Measurements from ENCODE around the gene ERFE. TPM values are rescaled to one million over a fixed set of nuclear protein-coding genes. Genes with fewer than 3 reads are reported as not detected.

ERFE gene
- total RNA-seq, 2 experiments from 2014 or later, result not detected

DNA sequence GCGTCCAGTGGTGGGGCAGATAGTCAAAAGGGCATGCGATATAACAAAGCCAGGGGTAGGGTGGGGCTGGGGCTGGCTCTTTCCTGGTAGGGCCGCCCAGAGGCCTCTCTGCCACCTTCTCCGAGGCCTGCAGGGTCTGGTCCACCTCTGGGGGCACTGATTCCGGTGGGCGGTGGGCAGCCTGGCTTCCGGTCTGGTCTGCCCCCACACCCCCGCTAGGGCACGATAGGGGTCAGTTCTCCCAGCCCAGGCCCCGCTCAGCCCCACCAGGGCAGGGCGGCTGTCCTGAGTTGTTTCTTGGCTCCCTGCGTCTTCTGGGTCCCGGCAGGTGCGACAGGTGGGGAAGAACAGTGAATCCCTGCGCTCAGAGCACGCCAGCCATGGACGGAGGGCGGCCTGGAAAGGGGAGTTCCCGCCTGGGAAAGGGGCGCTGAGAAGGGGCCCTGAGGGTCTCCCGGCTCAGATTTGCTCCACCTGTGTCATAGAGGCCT lies 707 bp upstream of the ERFE start:
- Mint-ChIP-seq H3K4me3 (no peak overlapping the region), H3K27me3 (peaks cover 14% of the 10 kb centered on the region), H3K9me3 (peaks cover 2% of the 10 kb centered on the region), H3K36me3 (no peaks in the 10 kb centered on the region), H3K4me1 (ENCODE audit: low read depth) (peaks cover 6% of the 10 kb centered on the region), H3K27ac (no peak overlapping the region)
- intact Hi-C loops (cut with micrococcal nuclease), result loop anchor here (2.0 kb wide), 1 partner anchor 105 kb away; no protein-coding TSS in a partner anchor
- ChIA-PET POLR2A (no interaction called here), CTCF (no interaction called here)
- DNase-seq, result no peak

DNA sequence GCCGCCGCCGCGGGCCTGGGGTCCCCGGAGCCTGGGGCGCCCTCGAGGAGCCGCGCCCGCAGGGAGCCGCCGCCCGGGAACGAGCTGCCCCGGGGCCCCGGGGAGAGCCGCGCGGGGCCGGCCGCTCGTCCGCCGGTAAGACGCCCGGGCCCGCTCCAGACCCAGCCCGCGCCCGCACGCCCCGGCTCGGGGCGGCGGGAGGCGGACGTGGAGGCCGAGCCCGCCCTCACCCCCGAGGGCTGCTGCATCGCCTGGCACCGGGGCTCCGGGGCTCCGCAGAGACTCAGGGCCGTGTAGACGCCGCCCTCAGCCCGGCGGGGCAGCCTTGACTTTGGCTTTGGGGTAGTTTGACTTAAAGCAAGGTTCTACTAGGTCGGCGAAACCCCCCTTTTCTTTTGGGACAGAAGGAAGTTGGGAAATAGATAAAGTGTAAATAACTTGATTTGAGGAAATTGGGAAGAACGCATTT lies 335 bp downstream of the ERFE start:
- H3K27me3 Mint-ChIP-seq, result peaks cover 14% of the 10 kb centered on the region
- H3K4me1 Mint-ChIP-seq (ENCODE audit: low read depth), result peaks cover 6% of the 10 kb centered on the region
- DNase-seq, result peak; percentile 23
- peaks cover under 1% of the 10 kb centered on the region for H3K9me3 Mint-ChIP-seq
- ChIA-PET POLR2A (interaction anchor here (0.6 kb wide), 1 partner anchor 269 kb away, joined by 3 read pairs; no protein-coding TSS in a partner anchor), CTCF (interaction anchor here (0.7 to 0.8 kb wide), 2 partner anchors 9 to 99 kb away, joined by 3 to 4 read pairs; no protein-coding TSS in a partner anchor)
- no peaks in the 10 kb centered on the region for H3K36me3 Mint-ChIP-seq
- intact Hi-C loops (cut with micrococcal nuclease), result loop anchor here (2.0 kb wide), 1 partner anchor 104 kb away; no protein-coding TSS in a partner anchor
- no peak overlapping the region for H3K27ac Mint-ChIP-seq
- H3K4me3 Mint-ChIP-seq, result peak overlapping the region; percentile 56

DNA sequence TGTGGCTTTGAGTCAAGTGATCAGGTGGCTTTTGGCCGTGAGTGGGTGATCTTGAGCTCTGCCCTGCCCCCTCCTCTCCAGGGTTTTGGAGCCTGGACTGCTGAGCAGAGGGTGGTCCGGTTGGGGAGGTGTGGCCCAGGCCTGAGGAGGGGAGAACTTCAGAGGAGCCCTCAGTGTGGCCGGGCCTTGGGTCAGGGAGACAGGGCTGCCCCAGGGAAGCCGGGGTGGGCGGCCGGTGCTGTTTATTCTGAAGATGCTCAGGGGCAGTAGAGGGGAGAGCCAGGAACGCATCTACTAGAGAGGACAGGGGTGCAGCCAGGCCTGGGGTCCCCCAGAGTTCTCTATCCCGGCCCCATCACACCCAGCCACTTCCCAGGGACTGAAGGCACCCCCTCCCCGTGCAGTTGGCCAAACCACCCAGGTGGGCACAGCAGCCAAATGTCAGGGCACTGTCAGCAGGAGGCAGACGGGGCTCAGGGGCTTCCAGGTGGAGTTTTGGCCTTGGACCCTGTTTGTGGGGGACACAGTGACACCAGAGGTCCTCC lies 963 bp downstream of the ERFE start:
- no peaks in the 10 kb centered on the region for H3K9me3 Mint-ChIP-seq
- H3K4me3 Mint-ChIP-seq, result peak overlapping the region; percentile 20
- ChIA-PET POLR2A (no interaction called here), CTCF (no interaction called here)
- H3K27me3 Mint-ChIP-seq, result peaks cover 17% of the 10 kb centered on the region
- intact Hi-C loops (cut with micrococcal nuclease), result loop anchor here (2.0 kb wide), 1 partner anchor 103 kb away; no protein-coding TSS in a partner anchor
- no peaks in the 10 kb centered on the region for H3K36me3 Mint-ChIP-seq
- H3K4me1 Mint-ChIP-seq (ENCODE audit: low read depth), result peaks cover 6% of the 10 kb centered on the region
- no peak overlapping the region for H3K27ac Mint-ChIP-seq
- DNase-seq, result no peak

DNA sequence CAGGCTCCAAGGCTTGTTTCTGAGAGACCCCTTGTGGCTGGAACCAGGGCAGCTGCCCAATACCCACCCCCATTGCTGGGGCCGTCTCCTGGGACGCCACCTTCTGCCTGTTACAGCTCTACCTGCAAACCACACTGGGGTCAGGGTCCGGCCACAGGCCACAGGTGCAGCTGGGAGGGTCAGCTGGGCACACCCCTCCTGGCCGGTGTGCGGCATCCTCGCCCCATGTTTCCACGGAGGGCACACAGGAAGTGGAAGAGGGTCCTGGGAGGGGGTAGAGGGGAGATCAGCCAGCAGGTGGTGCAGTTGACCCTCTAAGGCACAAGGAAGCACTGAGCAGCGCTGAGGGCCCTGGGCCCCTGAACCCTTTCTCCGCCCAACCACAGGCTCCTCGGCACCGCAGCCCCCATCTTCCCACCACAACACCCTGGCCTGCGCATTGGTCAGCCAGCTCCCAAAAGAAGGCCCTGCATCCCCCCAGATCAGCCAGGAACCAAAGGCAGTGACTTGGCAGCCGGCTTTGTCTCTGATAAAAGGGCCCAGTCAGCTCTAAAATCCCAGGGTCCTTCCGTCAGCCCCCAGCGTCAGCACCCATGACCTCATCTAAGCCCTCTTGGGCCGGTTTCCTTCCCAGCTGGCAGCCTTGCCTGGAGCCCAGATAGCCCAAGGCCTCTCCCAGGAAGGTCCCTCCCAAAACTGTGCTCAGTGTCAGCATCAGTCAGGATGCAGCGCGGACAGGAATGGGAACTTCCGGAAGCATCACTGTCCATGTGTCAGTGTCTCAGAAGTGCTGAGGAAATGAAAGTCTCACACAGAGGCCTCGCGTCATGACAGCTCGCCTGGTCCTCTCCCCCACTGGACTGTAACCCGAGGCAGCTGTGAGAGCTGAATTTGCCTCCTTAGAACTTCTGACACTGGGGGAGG lies 1.7 kb downstream of the ERFE start:
- POLR2A ChIA-PET, result no interaction called here
- Mint-ChIP-seq H3K9me3 (no peaks in the 10 kb centered on the region), H3K27ac (no peak overlapping the region), H3K27me3 (peaks cover 24% of the 10 kb centered on the region), H3K4me3 (no peak overlapping the region), H3K4me1 (ENCODE audit: low read depth) (peaks cover 9% of the 10 kb centered on the region), H3K36me3 (no peaks in the 10 kb centered on the region)
- intact Hi-C loops (cut with micrococcal nuclease), result no loop called here
- DNase-seq, result no peak
- CTCF ChIA-PET, result interaction anchor here (1.1 kb wide), 1 partner anchor 103 kb away, joined by 4 read pairs; no protein-coding TSS in a partner anchor

DNA sequence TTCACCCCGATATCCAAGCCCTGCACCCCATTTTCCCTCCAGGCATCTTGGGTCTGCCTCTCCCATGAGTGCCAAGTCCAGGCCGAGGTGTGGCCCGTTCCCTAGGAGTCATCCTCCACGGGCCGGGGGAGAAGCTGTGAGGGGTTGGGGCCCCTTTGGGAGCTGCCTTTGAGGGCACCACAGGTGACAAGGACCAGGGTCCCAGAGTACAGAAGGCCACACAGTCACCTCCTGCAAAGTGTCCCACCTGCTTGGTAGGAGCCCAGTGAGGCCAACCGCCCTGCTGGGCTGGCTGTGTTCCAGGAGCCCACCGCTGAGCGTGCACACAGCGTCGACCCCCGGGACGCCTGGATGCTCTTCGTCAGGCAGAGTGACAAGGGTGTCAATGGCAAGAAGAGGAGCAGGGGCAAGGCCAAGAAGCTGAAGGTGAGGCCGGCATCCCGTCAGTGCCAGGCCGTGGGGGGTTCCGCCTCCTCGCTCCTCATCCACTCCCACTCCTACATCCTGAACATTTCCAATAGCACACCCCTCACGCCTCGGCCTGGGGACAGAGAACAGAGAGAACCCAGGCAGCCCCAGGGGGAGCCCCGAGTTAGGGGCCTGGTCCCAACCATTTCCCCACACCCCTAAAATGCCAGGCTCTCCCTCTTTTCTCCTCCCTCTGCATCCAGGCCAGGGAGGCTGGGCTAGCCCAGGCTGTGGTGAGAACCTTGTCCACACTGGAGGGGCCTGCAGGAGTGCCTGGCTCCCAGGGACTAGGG lies 2.7 kb downstream of the ERFE start:
- H3K36me3 Mint-ChIP-seq, result no peaks in the 10 kb centered on the region
- no peak overlapping the region for H3K27ac Mint-ChIP-seq
- intact Hi-C loops (cut with micrococcal nuclease), result no loop called here
- ChIA-PET POLR2A (no interaction called here), CTCF (interaction anchor here (1.1 kb wide), 1 partner anchor 102 kb away, joined by 4 read pairs; no protein-coding TSS in a partner anchor)
- no peaks in the 10 kb centered on the region for H3K9me3 Mint-ChIP-seq
- H3K27me3 Mint-ChIP-seq, result peaks cover 25% of the 10 kb centered on the region
- H3K4me1 Mint-ChIP-seq (ENCODE audit: low read depth), result peaks cover 9% of the 10 kb centered on the region
- H3K4me3 Mint-ChIP-seq, result no peak overlapping the region
- DNase-seq, result no peak

DNA sequence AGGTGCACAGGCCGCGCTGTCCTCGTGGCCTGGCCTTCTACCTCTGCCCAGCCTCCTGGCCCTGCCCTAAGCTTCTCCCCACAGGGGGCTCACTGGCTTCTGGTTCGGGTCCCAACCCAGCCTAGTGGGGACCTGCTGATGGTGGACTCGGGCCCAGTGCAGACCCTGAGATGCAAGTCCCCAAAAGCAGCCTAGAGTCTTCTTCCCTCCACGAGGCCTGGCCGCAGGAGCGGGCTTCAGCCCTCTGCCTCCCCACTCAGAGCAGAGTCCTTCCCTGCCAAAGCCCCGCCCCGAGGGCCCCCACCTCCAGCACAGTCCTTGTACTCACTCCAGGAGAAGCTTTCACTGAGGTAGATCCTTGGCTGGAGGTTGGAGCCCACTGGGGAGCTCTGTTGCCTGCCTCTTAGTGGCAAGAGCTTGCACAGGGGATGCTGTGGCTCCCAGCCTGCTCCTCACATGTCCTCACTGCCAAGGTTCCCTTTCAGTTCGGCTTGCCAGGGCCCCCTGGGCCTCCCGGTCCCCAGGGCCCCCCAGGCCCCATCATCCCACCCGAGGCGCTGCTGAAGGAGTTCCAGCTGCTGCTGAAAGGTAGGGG lies 3.6 kb downstream of the ERFE start:
- ChIA-PET CTCF (interaction anchor here (1.4 kb wide), 1 partner anchor 101 kb away, joined by 3 read pairs; no protein-coding TSS in a partner anchor), POLR2A (interaction anchor here (1.0 kb wide), 1 partner anchor 40 kb away, joined by 3 read pairs; no protein-coding TSS in a partner anchor)
- intact Hi-C loops (cut with micrococcal nuclease), result no loop called here
- no peaks in the 10 kb centered on the region for H3K9me3 Mint-ChIP-seq
- H3K4me3 Mint-ChIP-seq, result no peak overlapping the region
- no peaks in the 10 kb centered on the region for H3K36me3 Mint-ChIP-seq
- H3K27me3 Mint-ChIP-seq, result peaks cover 25% of the 10 kb centered on the region
- H3K4me1 Mint-ChIP-seq (ENCODE audit: low read depth), result peaks cover 9% of the 10 kb centered on the region
- DNase-seq, result no peak
- H3K27ac Mint-ChIP-seq, result no peak overlapping the region

DNA sequence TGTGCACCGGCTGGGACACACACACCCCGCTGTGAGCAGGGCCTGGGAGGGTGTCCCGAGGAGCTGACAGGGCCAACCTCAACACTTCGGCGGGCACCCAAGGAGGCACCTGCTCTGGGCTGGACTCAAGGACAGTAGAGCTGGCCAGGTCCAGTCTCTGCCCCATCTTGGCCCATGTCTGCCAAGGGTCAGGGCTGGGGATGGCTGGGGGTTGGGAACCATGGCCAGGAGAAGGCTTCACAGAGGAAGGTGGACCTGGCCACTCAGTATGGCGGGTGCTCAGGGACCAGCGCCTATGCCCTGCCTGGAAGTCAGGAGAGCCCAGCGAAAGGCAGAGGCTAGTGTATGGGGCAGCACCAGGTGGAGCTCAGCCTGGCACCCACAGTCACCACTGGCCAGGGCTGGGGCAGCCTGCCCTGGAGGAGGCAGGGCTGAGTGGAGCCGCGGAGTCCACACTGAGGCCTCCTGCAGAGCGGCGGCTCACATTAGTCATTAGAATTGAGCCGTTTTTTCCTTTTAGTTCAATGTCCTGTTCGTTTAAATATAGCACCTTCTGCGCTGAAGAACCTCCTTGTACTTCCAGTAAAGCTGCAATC lies 4.2 kb downstream of the ERFE start:
- Mint-ChIP-seq H3K27me3 (peaks cover 25% of the 10 kb centered on the region), H3K4me3 (no peak overlapping the region), H3K36me3 (no peaks in the 10 kb centered on the region), H3K4me1 (ENCODE audit: low read depth) (peaks cover 9% of the 10 kb centered on the region), H3K27ac (no peak overlapping the region), H3K9me3 (no peaks in the 10 kb centered on the region)
- POLR2A ChIA-PET, result interaction anchor here (1.0 kb wide), 1 partner anchor 39 kb away, joined by 3 read pairs; no protein-coding TSS in a partner anchor
- DNase-seq, result no peak
- intact Hi-C loops (cut with micrococcal nuclease), result no loop called here
- CTCF ChIA-PET, result interaction anchor here (1.4 kb wide), 1 partner anchor 101 kb away, joined by 3 read pairs; no protein-coding TSS in a partner anchor

DNA sequence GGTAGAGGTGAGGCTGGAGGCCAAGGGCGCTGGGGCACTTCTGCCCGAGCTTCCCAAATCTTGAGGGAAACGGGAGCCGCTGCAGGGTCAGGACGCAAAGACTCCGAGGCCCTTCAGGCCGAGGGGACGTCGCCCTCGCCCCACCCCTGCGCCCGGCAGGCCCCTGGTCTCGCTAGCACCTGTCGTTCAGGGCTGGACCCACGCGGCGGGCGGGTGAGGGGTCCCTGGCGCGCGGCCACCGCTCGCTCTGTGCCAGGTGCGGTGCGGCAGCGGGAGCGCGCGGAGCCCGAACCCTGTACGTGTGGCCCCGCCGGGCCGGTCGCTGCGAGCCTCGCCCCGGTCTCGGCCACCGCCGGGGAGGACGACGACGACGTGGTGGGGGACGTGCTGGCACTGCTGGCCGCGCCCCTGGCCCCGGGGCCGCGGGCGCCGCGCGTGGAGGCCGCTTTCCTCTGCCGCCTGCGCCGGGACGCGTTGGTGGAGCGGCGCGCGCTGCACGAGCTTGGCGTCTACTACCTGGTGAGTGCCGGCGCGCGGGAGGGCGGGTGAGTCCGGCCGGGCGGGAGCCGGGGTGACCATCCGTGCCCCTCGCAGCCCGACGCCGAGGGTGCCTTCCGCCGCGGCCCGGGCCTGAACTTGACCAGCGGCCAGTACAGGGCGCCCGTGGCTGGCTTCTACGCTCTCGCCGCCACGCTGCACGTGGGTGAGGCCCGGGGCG lies 4.9 kb downstream of the ERFE start:
- peaks cover 25% of the 10 kb centered on the region for H3K27me3 Mint-ChIP-seq
- ChIA-PET CTCF (interaction anchor here (1.4 kb wide), 1 partner anchor 100 kb away, joined by 3 read pairs; no protein-coding TSS in a partner anchor), POLR2A (no interaction called here)
- H3K4me3 Mint-ChIP-seq, result no peak overlapping the region
- H3K4me1 Mint-ChIP-seq (ENCODE audit: low read depth), result peaks cover 9% of the 10 kb centered on the region
- no peak for DNase-seq
- H3K9me3 Mint-ChIP-seq, result no peaks in the 10 kb centered on the region
- intact Hi-C loops (cut with micrococcal nuclease), result no loop called here
- no peak overlapping the region for H3K27ac Mint-ChIP-seq
- no peaks in the 10 kb centered on the region for H3K36me3 Mint-ChIP-seq

DNA sequence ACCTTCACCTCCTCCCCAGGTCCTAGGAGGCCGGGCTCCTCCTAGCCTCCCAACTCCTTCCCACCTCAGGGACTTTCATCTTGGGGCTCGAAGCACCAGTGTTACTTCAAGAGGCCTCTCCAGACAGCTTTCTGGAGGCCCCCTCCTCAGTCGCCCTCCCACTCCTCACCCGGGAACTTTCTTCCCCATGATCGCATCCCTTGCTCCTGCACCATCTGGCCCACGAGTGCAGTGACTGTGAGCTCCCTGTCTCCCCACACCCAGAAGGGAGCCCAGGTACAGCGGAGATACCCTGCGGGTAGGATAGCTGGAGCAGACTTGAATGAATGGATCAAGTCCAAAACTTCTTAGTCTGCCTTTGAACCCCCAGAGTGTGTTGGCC lies 6.1 kb downstream of the ERFE start:
- POLR2A ChIA-PET, result no interaction called here
- Mint-ChIP-seq H3K4me3 (no peak overlapping the region), H3K27me3 (peaks cover 19% of the 10 kb centered on the region), H3K4me1 (ENCODE audit: low read depth) (peaks cover 3% of the 10 kb centered on the region), H3K9me3 (no peaks in the 10 kb centered on the region), H3K36me3 (no peaks in the 10 kb centered on the region), H3K27ac (no peak overlapping the region)
- no peak for DNase-seq
- intact Hi-C loops (cut with micrococcal nuclease), result no loop called here
- CTCF ChIA-PET, result no interaction called here

DNA sequence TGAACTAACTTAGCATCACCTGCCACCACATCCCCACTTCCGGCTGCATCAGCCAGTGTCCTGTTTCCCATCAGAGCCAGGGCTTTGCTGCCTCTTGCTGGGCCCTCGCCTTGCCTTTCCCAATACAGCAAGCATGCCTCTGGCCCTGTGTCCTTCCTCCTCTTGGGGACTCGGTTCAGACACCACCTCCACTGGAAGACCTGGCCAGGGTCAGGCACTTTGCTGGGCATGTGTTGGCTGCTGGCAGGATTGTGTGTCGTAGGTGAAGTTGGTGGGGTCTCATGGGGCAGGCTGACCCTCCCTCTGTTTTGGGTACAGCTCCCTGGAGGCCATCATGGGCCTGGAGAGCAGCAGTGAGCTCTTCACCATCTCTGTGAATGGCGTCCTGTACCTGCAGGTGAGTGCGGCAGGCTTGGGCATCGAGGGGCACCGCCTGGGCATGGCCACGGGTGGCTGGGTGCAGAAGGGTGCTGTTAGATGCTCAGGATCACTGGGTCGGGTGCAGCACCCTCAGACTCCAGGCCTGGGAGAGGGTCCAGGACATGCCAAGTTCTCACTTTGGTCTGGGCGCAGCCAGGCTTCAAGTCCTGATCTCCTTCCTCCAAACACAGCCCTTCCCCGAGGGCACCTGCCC lies 6.6 kb downstream of the ERFE start:
- Mint-ChIP-seq H3K36me3 (no peaks in the 10 kb centered on the region), H3K4me1 (ENCODE audit: low read depth) (peaks cover 3% of the 10 kb centered on the region), H3K4me3 (no peak overlapping the region), H3K9me3 (no peaks in the 10 kb centered on the region), H3K27me3 (peaks cover 16% of the 10 kb centered on the region), H3K27ac (no peak overlapping the region)
- POLR2A ChIA-PET, result no interaction called here
- intact Hi-C loops (cut with micrococcal nuclease), result no loop called here
- DNase-seq, result no peak
- CTCF ChIA-PET, result no interaction called here
